Hindlimb muscle (tissue), 1 donor: Measurements from ENCODE around the gene SLC35C1. TPM values are rescaled to one million over a fixed set of nuclear protein-coding genes. Genes with fewer than 3 reads are reported as not detected.

Source experiments
- DNase-seq: peaks from one replicate; pipeline ENCODE4 v3.0.0-alpha.2; 2013
- polyA plus RNA-seq: library from polyadenylated mRNA; unstranded; fragments of 120-200 nt; gene quantifications from one replicate; pipeline ENCODE4 v1.2.1, GENCODE V29; 2013; ENCODE audit not compliant: insufficient read length

The SLC35C1 gene
- polyA plus RNA-seq, 1 donor = 8.0 TPM

GRCh38 chr11:45846974-45847910 is 42.3 kb downstream of the SLC35C1 start, which contains the start of gene CRY2:
Gene CRY2, plus strand, starts transcription at chr11:45847475. Its CDS starts 16 bp downstream, at chr11:45847491.
- peak; percentile 98 for DNase-seq

GRCh38 chr11:45847911-45848316 is 43.0 kb downstream of the SLC35C1 start:
- DNase-seq = peak; percentile 54

GRCh38 chr11:45848654-45849081 is 43.7 kb downstream of the SLC35C1 start:
- no peak for DNase-seq

- no peak for DNase-seq
Observed at GRCh38 chr11:45850446-45850845, 45.5 kb downstream of the SLC35C1 start.

DNA sequence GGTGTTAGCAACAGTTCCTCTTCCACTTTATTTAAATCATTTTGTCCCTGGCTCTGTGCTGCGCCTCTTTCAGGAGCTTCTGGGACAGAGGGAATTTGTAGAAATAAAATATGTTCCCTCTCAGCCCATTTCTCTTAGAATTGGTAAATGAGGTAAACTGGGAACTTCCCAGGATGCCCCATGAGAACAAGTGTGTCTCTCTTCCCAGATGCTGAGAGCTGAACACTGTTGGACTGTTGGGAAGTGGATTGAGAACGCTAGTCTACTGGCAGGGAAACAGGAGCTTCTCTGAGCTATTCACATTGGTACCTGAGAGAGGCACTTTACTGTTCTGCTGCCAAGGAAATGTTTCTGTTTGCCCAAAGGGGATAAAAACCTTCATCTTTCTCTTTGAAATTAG is 46.3 kb downstream of the SLC35C1 start:
- no peak for DNase-seq

DNA sequence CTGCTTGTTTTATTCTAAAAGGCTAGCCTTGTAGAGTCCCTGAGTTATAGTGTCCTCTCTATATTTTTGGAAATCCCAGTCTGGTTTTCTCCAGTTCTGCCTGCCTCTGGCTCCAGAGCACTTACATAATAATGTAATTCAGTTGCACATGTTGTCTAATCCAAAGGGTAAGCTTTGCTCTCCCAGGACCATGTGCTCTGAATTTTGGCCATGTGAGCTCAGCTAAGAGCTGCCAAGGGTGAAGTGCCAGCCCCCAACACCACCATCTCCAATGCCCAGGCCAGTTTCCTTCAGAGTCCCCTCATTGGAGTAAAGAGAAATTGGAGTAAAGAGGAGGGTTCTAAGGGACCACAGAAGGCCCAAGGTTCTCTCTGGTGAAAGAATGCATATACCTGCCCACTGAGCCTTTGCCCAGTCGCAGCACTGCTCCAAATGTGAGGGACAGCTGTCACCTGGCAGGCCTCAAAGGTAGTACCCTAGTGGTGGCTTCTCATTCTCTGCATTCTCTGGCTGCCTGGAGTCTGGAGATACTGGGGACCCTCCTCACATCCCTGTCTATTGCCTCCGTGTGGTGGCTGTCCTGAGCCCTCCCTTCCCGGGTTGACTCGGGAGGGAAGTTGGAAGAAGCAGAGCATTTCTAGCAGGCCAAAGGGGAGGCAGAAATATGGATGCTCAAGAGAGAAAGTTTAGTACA is 47.2 kb downstream of the SLC35C1 start:
- no peak for DNase-seq

GRCh38 chr11:45852712-45853101 is 47.8 kb downstream of the SLC35C1 start:
- no peak for DNase-seq

DNA sequence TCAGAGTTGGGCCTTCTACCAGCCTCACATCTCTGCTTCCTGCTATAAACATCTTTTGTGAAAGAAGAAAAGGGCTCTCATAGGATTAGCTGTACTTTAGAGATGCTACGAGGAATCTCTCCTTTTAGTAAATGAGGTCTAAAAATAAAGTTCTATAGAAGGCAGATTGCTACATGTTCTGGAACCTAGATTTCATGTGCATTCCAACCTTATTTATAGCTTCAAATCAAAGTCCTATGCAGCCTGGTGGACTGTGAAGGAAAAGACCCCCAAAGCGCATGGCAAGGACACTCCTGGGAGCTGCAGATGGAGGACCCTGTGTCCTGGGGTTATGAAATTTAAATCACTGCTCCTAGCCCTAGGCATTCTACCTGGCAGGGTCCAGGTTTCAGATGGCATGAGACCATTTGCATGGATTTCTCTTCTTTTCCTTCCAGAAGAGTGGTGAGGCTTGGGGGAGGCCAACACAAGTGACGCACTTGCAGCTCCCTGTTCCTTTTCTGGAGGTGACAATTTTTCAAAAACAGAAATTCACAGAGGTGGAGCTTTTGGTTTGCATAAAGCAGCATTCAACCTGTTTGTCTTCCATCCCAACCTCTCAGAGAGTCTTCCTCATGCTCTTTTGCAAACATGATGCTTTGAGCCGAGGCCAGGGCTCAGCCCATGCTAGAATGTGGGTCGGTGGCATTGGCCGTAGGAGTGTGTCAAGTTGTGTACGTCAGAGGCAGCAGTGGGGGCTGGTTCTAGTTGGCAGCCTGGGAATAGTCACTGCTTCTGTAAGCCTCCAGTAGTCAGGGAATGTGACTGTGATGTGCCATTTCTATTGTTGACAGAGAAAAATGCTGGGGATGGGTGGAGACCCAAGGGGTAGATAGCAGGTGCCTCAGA is 48.6 kb downstream of the SLC35C1 start:
- no peak for DNase-seq

DNA sequence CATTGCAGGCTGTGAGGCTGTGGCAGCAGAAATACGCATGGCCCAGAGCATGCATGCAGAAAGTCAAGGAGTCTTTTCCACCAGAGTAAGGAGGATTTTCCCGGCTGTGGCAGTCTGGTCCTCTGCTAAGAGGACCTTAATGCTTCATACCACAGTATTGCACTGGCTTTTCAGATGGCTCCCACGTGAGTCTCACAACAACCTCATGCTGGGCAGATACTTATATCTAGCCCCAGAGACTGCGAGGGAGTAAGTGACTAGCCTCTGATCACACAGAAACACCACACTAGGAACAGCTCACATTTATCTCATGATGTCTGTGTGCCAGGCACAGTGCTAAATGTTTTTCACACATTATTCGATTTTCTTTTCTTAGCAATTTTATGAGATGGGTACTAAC is 50.4 kb downstream of the SLC35C1 start:
- no peak for DNase-seq

DNA sequence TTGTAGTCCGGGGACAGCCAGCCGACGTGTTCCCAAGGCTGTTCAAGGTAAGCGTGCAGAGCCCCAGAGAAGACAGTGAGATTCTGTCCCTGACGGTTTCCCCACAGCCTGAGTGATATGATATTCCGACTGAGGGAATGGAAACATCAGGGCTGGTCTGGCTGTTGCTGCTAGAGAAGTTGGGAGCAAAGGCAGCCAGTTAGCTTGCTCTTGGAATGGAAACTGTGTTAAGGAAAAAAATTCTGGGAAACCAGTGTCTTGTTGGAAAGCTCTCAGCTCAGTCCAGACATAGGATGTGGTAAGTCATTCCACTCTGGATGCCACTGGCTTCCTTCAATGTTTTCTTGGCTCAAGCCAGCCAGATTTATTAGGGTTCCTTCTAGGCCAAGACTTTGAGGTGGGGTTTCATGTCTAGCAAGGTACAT is 51.1 kb downstream of the SLC35C1 start:
- peak; percentile 90 for DNase-seq

GRCh38 chr11:45857961-45858474 is 53.1 kb downstream of the SLC35C1 start:
- DNase-seq = peak; percentile 84

DNA sequence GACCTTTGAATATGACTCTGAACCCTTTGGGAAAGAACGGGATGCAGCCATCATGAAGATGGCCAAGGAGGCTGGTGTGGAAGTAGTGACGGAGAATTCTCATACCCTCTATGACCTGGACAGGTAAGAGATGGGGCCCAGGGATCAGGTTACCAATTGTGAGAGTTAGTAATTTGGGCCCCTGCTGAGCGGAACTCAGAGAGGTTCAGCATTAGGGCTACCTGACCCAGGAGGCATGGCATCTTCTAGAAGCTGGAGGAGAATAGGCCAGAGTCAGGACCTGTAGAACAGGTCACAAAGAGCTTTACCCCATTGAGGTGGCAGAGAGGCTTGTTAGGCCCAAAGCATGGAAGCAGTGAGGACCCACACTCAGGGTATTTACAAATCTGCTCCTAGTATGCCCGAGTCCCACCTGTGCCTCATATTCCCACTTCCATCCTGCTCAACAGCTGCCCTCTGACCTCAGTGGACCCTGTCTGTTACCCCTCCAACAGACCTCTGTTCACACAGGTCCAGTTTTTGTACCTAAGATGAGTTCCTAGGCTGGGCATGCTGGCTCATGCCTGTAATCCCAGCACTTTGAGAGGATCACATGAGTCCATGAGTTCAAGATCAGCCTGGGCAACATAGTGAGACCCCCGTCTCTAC is 53.9 kb downstream of the SLC35C1 start:
- DNase-seq = no peak

- peak; percentile 91 for DNase-seq
Observed at GRCh38 chr11:45859661-45860140, 54.8 kb downstream of the SLC35C1 start.

- no peak for DNase-seq
Observed at GRCh38 chr11:45860348-45860747, 55.4 kb downstream of the SLC35C1 start.

- DNase-seq = no peak
Observed at GRCh38 chr11:45860764-45861510, 56.0 kb downstream of the SLC35C1 start.

Other genes starting within 250 kb of the SLC35C1 start
- 24.0 TPM for gene CHST1, start 139.5 kb upstream of the SLC35C1 start, polyA plus RNA-seq
- 30.7 TPM for gene CRY2, start 42.3 kb downstream of the SLC35C1 start, polyA plus RNA-seq
- 50.0 TPM for gene MAPK8IP1, start 80.5 kb downstream of the SLC35C1 start, polyA plus RNA-seq
- 0.26 TPM for gene FREY1, start 102.1 kb downstream of the SLC35C1 start, polyA plus RNA-seq
- 14.7 TPM for gene PEX16, start 112.7 kb downstream of the SLC35C1 start, polyA plus RNA-seq
- gene LARGE2, start 117.5 kb downstream of the SLC35C1 start, polyA plus RNA-seq = 0.44 TPM